Cortex of kidney (tissue), 1 donor: ENCODE results near the gene TPRX1.
"Not testable (repeated sequence)": the region's sequence is repeated elsewhere in the genome, so short reads cannot be mapped to it uniquely, and the experiment has no call there.

Experiments
- DNase-seq: peaks from one replicate; lab custom pipeline; 2025; lab: John Stamatoyannopoulos, UW

TPRX1 gene, protein sequence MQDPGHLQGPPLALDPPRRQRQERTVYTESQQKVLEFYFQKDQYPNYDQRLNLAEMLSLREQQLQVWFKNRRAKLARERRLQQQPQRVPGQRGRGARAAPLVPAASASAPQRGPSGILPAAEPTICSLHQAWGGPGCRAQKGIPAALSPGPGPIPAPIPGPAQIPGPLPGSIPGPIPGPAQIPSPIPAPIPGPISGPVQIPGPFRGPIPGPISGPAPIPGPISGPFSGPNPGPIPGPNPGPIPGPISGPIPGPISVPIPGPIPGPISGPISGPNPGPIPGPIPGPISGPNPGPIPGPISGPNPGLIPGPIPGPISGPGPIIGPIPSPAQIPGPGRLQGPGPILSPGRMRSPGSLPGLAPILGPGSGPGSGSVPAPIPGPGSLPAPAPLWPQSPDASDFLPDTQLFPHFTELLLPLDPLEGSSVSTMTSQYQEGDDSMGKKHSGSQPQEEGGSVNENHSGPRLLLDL

DNA sequence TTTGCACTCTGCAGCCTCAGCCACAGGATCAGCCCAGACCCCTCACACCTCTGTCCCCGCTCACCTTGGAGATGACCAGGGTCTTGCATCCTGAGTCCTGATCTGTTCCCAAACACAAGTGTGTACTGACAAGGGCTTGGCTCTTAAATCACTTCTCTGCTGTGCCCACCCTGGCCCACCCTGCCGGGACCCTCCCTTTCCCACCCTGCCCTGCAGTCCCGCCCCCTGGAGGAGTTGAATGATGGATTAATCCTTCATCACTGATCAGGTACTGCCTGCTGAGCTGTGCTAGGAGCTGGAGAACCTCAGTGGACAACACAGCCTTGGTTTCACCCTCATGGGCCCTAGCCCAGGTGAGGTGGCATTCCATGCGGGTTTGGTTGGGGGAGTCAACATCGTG is at the start of gene TPRX1:
Gene TPRX1, minus strand, starts transcription at position 101 of the 400 bp plus-strand sequence. Its CDS starts 12 bp downstream, at position 89.
- DNase-seq = not testable (repeated sequence)

DNA sequence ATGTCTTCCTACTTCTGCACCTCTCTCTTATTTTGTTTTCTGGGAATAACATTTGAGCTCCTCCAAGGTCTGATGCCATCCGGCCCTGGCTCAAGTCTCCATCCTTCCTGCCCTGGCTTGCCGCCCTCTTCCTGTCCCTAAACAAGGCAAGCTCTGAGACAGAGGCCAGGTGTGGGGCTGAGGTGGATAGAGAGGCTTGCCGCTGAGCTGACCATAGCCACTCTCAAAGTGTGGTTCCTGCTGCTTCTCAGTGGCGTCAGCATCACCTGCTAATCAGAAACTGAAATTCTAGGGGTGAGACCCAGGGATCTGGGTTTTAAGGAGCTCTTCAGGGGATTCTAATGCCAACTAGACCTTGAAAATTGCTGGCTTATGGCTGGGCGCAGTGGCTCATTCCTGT is 48.7 kb upstream of the TPRX1 start:
- DNase-seq = no peak

DNA sequence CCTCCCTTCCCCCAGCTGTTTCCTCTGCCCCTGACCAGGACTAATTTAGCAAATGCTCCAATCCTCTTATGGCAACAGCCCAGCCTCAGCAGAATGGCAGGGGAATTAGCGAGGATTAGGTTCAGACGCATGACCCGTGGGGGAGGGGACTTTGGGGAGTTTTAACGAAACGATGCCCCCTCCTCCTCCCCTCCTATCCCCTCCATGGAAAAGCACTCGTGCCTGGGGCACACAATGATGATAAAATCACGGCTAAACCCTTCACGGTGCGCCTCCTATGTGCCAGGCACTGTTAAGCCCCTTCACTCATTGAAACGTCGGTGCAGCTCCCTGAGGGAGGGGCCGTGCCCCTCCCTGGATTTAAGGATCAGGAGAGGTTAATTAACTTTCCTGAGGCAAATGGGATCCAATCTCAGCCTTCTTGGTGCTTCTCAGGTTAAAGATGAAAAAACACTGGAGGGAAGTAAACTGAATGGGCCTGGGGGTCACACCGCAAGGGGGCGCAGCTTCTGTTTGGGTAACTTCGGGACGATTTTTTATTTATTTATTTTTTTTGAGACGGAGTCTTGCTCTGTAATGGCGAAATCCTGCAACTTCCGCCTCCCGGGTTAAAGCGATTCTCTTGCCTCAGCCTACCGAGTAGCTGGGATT is 44.6 kb upstream of the TPRX1 start:
- no peak for DNase-seq

DNA sequence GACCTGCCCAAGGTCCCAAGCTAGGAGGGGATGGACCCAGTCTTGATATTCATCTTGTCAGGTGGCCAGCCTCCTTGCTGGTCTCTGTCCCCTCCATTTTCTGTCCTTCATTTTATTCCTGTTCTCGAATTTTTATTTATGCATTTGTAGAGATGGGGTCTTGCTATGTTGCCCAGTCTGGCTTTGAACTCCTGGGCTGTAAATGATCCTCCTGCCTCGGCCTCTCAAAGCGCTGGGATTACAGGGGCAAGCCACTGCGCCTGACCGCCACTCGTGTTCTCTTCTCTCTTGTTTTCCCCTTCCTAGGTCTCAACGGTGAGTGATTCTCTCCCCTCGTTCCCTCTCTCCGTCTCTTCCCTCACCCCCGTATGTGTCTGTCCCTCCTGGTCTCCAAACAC is 44.1 kb upstream of the TPRX1 start:
- DNase-seq = no peak

DNA sequence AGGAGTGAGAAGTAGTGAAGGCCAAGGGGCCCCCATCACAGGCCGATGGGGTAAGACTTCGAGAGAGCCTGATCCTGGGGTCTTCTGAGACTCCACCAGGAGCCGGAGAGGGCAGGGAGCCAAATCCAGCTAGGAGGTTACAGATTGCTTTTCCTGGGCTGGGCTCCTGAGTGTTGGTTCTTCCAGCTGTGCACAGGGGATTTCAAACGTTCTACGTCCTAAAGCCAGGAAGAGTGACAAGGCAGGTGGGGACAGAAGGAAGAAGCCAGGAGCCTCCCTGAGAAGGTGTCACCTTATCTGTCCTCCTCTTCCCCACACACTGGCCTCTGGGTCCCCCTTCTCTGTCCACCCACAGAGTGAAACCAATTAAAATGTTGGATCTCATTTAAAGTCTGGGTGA is 38.6 kb upstream of the TPRX1 start:
- no peak for DNase-seq

DNA sequence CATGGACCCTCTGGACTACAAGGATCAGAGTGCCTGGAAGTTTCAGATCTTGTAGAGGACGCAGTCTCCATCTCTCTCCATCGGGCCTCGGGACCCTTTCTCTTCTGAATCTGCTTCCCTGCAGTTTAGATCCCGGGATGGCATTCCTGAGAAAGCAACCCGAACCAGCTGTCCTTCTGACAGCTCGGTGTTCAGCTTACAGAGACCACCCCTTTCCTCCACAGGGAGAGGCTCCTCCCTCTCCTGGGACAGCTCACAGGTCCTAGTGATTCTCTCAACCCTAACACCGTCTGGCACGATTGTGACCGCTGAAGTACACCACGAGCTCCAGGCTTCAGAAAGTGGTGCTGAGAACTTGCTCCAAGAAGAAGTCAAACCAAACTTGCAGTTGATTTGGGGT is 35.6 kb upstream of the TPRX1 start:
- no peak for DNase-seq

DNA sequence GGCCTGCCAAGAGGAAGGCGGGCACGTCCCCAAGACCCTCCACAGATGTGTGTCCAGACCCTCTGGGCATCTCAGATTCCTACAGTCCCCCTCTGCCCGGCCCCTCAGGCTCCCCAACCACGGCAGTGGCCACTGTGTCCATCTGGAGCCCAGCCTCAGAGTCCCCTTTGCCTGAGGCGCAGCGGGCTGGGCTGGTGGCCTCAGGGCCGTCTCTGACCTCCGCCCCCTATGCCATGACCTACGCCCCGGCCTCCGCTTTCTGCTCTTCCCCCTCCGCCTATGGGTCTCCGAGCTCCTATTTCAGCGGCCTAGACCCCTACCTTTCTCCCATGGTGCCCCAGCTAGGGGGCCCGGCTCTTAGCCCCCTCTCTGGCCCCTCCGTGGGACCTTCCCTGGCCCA is 35.1 kb upstream of the TPRX1 start:
- no peak for DNase-seq

DNA sequence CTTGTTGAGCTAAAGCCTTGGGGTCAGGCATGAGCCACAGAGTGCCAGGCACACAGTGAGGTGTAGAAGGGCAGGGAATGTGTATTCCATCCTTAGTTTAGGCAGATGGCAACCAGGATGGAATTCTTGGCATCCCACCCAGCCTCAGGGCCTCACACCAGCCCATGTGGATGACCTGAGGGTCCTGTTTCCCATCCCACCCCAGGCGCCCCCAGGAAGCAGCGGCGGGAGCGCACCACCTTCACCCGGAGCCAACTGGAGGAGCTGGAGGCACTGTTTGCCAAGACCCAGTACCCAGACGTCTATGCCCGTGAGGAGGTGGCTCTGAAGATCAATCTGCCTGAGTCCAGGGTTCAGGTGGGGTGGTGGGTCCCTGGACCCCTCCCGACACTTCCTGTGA is 31.7 kb upstream of the TPRX1 start:
- no peak for DNase-seq

DNA sequence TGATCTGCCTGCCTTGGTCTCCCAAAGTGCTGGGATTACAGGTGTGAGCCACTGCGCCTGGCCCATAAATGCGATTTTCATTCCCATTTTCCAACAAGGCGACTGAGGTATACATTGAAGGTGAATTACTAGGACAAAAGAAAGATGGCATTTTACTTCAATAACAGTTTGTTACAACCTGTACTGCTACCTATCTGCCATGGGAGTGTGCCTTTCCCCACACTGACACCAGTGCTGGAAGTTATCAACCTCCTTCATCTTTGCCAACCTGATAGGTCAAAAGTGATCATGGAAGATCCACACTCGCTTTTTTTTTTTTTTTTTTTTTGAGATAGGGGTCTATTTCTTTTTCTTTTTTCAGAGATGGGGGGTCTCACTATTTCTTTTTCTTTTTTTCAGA is 28.4 kb upstream of the TPRX1 start:
- DNase-seq = no peak

DNA sequence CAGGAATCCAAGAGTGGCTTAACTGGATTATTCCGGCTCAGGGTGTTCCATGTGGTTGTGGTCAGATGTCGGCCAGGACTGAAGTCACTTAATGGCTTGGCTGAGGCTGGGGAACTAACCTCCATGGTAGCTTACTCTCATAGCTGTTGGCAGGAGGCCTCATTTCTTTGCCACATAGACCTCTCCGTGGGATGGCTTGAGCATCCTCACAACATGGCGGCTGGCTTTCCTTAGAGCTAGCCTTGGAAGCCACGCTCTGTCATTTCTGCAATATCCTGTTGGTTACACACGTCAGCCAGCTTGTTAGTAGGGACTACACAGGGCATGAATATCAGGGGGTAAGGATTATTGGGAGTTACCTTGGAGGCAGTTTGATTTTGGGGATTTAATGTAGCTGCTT is 22.4 kb upstream of the TPRX1 start:
- DNase-seq = no peak

DNA sequence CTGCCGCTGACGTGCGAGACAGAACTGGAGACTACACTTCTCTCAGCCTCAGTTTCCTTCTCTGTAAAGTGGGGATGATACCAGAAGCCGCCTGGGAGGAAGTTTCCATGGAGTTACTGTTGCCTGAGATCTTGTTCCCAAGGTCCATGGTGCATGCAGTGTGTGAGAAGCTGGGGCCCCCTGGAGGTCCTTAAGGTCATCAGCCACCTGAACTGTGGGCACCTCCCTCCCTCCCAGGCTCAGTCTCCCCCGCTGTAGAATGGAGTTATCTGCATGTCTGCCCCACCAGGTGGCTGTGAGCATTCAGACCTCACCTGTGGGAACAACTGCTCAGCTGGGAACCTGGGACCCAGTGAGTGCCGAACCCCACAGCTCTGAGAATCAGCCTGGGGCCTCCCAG is 20.0 kb upstream of the TPRX1 start:
- DNase-seq = no peak

DNA sequence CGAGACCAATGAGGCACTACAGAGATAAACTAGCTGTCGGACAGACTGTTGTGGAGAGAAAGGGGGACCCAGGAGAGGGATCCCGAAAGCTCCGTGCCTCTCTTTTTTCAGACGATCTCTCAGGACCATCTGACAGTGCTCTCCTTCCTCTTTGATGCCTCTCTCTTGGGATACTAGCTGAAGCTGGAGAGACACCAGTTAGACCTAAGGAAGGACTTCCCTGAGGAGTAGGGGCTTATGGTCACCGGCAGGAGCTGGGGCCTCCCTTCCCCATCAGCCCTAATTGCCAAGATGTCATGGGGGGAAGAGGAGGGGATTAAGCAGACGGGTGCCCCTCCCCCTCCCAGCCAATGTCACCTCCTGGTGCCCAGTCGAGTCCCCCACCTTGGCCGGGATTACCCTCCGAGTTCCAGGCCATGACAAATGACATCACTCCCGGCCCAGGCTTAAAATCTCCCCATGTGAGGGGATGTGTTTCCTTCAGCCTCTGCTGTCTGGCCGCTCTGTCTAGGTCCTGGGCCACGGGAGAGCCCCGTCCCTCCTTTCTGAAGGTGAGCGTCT is 17.2 kb upstream of the TPRX1 start, which contains the start of gene CRX:
Gene CRX, plus strand, starts transcription at position 478 of the 561 bp plus-strand sequence. CDS start 12,507 bp downstream, outside the sequence.
- no peak for DNase-seq

DNA sequence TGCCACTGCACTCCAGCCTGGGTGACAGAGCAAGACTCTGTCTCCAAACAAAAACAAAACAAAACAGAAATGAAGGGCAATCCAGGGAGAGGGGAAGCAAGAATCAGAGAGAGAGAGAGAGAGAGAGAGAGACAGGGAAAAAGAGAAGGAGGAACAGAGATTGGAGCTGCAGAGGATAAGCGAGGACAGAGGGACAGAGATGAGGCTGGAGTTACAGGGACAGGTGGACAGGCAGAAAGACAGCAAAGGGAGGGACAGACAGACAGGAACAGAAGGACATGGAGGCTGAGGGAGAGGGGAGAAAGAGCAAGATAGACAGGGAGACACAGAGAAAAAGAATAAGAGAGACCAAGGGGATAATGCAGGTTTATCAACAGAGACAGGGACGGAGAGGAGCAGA is 16.1 kb upstream of the TPRX1 start:
- DNase-seq = no peak

DNA sequence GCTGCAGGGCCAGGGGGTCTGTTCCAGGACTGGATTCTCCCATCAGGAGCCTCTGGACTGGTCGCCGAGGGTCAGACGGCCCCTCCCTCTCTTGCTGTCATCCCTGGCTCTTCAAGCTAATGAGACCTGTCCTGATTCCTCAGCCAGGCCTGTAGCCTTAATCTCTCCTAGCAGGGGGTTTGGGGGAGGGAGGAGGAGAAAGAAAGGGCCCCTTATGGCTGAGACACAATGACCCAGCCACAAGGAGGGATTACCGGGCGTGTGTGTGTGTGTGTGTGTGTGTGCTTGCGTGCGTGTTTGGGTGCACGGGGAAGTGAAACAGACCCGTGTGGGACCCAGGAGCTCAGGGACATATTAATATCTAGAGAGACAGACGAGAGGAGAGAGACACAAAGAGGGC is 15.5 kb upstream of the TPRX1 start:
- DNase-seq = no peak

DNA sequence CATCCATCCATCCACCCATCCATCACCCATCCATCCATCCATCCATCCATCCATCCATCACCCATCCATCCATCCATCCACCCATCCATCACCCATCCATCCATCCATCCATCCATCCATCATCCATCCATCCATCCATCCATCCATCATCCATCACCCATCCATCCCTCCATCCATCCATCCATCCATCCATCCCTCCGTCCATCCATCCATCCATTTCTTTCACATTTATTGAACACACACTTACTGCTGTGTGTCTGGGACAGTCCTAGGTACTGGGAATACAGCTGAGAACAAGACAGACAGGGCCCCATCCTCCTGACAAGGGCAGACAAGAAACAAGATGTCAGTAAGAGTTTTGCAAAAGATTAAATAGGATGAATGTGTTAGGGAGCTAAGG is 13.9 kb upstream of the TPRX1 start:
- DNase-seq = not testable (repeated sequence)

DNA sequence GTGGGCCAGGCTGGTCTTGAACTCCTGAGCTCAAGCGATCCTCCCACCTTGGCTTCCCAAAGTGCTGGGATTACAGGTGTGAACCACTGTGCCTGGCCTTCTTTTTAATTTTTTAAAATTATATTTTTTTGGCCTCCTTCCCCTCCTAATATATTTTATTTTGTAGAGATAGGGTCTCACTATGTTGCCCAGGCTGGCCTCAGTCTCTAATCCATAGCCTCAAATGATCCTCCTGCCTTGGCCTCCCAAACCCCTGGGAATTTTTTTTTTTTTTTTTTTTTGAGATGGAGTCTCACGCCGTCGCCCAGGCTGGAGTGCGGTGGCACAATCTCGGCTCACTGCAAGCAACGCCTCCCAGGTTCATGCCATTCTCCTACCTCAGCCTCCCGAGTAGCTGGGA is 11.9 kb upstream of the TPRX1 start:
- not testable (repeated sequence) for DNase-seq

DNA sequence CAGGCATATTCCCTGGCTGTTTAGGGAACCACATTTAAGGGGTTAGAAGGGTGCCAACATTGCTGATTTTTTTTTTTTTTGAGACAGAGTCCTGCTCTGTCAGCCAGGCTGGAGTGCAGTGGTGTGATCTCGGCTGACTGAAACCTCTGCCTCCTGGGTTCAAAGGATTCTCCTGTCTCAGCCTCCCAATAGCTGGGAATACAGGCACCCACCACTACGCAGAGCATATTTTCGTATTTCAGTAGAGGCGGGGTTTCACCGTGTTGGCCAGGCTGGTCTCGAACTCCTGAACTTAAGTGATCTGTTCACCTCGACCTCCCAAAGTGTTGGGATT is 9.6 kb upstream of the TPRX1 start:
- no peak for DNase-seq

DNA sequence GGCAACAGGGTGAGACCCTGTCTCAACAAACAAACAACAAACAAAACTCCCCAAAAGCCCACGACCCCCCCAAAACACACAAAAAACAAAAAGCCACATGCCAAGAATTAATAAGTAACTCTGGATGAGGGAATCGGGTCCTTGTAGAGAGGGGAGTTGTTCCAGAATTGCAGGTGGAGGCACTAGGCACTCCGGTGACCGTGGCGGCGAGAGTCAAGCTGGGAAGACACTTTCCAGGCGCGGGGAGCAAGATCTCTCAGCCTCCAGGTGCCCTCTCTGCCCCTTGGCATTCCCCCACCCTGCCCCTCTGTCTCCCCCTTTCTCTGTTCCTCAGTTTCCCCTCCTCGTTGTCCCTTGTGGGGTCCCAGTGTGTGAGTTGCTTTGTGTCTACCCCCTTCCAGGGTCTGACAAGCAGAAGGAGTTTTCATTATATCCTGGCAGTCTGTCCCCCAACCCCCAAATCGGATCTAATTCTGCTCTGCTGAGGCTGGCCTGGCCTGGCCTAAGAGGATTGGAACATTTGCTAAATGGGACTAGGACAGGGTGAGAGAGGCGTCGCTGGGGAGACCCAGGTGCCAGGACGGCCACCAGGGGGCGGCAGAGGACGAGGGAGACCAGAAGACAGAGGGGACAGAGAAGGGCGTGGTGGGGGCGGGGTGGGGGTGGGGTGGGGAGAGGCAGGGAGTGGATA is 9.1 kb upstream of the TPRX1 start:
- no peak for DNase-seq

DNA sequence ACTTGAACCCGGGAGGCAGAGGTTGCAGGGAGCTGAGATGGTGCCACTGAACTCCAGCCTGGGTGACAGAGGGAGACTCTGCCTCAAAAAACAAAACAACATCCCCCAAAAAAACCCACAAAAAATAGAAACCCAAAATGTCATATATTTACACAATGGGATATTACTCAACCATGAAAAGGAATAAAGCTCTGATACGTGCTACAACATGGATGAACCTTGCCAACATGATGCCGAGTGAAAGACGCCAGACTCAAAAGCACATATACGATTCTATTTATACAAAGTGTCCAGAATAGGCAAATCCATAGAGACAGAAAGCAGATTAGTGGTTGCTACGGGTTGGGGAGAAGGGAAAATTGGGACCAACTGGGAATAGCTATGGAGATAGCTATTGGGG is 2.1 kb upstream of the TPRX1 start:
- no peak for DNase-seq

DNA sequence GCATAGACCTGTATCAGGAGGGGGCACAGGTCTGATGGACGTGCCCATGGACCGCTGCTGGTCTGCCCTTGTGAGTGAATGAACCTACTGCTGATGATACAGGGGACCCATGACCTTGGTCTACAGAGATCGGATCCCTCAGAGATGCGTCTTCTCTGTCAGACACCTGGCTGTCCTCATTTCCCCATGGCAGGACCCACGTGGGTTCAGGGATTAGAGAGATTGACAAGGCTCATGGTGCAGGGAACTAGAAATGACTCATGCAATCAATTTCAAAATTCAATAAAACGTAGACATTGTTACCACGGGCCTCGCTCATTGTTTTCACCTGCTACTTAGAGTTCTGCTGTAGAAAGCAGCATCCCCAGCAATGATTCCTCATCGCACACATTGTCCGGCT is 962 bp upstream of the TPRX1 start:
- no peak for DNase-seq

DNA sequence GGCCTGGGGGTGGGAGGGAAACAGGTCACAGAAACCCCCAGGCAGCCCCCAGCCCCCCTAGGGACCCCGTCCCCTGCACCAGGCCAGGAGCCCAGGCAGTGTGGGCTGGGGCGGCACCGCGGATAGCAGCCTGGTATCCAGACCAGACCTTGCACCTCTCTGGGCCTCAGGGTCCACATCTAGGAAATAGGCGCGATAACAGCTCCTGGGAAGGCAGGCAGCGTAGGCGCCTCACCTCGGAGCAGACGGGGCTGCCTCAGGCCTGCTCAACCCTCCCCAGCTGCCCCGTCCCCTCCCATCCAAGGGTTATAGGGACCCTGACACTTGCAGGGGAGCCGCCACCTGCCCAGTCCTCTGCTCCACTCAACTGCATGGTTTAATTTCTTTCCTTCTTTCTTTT is 680 bp downstream of the TPRX1 start:
- not testable (repeated sequence) for DNase-seq

DNA sequence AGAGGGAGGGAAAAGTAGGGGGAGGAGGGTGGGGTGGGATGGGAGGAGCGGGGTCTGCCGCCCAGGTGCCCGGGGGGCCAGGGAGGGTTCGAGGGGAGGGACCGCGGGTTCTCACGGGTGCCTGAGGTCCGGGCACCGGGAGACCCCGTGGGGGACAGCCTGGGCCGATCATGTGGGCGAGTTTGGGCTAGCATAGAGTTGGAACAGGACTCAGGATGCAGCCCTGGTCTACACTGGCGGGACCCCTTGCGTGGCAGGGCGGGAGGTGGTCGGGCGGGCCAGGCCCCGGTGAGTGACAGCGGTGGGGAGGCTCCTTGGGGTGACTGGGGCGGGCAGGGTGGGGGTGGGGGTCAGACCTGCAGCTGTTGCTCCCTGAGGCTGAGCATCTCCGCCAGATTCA is 1.2 kb downstream of the TPRX1 start:
- not testable (repeated sequence) for DNase-seq
